Measurements from ENCODE around the gene UMPS.

The UMPS gene

DNA sequence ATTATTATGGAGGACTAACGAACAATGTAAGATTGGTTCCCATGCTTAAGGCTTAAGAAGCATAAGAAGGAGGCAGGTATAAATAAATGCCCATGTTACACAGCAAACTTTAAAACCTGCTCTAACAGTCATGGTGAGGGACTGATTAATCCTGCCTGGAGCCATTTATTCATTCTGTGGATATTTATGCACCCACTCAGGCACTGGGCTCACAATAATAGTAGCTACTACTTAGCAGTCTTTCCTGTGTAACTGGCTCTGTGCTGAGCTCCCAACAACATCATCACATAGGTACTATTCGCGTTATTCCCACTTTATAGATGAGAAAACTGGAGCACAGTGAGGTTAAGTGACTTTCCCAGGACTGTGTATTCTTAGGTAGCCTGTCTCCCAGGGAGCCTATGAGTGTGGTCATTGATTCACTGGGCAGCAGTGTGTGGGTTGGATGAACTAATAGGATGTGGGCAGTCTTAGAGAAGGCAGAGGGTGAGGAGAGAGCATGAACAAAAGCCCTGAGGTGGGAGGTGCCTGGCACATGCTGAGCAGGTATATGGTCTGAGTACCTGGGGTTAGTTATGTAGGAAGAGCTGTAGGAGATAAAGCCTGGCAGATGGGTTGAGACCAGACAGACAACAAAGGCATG is 44.1 kb upstream of the UMPS start:
- TF ChIP-seq, protein P1, sequence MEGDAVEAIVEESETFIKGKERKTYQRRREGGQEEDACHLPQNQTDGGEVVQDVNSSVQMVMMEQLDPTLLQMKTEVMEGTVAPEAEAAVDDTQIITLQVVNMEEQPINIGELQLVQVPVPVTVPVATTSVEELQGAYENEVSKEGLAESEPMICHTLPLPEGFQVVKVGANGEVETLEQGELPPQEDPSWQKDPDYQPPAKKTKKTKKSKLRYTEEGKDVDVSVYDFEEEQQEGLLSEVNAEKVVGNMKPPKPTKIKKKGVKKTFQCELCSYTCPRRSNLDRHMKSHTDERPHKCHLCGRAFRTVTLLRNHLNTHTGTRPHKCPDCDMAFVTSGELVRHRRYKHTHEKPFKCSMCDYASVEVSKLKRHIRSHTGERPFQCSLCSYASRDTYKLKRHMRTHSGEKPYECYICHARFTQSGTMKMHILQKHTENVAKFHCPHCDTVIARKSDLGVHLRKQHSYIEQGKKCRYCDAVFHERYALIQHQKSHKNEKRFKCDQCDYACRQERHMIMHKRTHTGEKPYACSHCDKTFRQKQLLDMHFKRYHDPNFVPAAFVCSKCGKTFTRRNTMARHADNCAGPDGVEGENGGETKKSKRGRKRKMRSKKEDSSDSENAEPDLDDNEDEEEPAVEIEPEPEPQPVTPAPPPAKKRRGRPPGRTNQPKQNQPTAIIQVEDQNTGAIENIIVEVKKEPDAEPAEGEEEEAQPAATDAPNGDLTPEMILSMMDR (IDR thresholded peaks at IDR 0.05; ENCODE audit: control insufficient read depth, extremely low read depth, insufficient read depth): no peak
- H3K4me3 ChIP-seq (ENCODE audit: low read depth, low read length): no peak overlapping the region
- no peak for DNase-seq (ENCODE audit: low read depth)

DNA sequence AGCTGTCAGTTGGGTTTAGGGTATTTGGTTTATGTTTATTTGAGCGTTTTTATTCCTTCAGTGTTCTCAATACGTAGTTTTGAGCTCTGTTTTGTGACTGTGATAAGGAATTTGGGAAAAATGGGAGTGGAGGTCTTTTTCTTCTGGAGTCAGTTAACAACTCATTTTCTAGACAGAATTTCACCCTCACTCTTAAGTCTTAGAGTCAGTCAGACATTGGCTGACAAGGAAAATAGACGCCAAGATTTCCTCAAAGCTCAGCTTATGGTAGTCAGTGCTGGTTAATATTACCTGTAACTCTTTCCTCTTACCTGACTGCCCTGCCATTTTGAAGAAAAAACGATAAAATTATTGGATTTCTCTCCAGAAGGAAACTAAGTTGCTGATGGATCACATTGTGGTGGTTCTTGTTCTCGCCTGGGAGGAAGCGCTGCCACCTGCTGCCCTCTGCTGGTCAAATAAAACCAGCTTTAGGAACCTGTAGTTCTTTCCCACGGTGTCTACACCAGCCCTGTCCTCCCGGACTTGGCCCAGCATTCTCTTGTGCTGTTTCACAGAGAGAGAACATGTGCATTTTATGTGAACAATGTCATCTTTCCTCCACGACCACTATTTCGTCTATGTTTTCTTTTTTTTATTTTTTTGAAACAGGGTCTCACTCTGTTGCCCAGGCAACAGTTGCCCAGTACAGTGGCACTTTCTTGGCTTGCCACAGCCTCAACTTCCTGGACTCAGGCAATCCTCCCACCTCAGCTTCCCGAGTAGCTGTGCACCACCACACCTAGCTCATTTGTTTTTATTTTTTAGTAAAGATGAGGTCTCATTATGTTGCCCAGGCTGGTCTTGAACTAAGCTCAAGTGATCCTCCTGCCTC is 41.4 kb upstream of the UMPS start:
- peak; percentile 56 for DNase-seq (ENCODE audit: low read depth)
- TF ChIP-seq, protein P1 (IDR thresholded peaks at IDR 0.05; ENCODE audit: control insufficient read depth, extremely low read depth, insufficient read depth): peak; percentile 83

DNA sequence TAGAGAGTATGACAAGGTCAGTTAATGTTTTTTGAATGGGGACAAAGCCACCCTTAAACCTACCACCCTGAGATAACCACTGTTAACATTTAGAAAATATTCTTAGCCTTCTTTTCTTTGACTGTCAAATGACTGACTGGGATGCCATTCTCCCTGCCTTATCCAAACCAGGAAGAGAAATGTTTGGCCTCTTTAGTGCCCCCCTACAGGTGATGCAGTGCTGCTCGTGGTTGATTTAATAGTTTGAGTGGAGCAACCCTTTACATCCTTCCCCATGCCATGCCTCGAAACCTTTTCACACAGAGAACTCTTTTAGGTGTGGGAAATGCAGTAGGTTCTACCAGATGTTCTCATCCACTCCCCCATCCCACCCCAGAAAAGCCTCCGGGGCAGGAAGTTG is 38.7 kb upstream of the UMPS start:
- no peak for DNase-seq (ENCODE audit: low read depth)
- H3K4me3 ChIP-seq (ENCODE audit: low read depth, low read length): no peak overlapping the region
- TF ChIP-seq, protein P1 (IDR thresholded peaks at IDR 0.05; ENCODE audit: control insufficient read depth, extremely low read depth, insufficient read depth): no peak

More for the DNA sequence above, 41.4 kb upstream of the UMPS start:
- no peak overlapping the region for H3K4me3 ChIP-seq (ENCODE audit: low read depth, low read length)

DNA sequence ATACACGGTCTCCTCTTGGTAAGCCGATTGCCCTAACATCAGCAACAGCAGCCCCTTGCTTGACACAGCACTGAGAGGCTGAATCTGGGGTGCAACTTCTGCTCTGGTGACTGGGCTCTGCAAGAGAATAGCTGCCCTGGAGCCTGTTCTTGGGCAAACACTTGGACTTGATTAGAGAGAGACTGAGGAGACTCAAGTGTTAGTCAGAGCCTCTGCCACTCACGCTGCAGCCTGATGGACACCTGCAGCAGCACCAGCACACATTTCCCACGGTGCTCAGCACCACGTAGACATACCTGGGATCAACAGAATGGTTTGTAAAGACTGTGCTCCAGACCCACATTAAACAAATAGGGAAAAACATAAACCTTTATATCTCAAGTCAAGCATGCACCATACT is 35.8 kb upstream of the UMPS start:
- TF ChIP-seq, protein P1 (IDR thresholded peaks at IDR 0.05; ENCODE audit: control insufficient read depth, extremely low read depth, insufficient read depth): no peak
- H3K4me3 ChIP-seq (ENCODE audit: low read depth, low read length): no peak overlapping the region
- no peak for DNase-seq (ENCODE audit: low read depth)

DNA sequence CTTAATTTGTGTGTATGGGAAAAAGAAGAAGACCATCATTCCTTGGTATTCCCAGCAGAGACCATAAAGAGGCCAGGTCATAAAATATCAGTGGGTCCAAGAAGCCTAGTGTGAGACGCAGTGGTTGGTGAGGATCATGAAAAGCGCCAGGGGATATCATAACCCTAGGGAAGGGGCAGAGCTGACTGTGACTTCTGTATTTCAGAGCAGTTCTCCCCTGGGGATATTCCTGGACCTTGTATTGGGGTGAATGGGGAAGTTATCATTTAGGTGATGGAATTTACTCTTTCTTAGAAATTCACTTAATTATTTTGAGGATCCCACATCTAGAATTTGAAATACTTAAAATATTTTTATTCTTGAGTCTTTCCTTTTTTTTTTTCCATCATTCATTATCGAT is 34.9 kb upstream of the UMPS start:
- no peak overlapping the region for H3K4me3 ChIP-seq (ENCODE audit: low read depth, low read length)
- DNase-seq (ENCODE audit: low read depth): no peak
- TF ChIP-seq, protein P1 (IDR thresholded peaks at IDR 0.05; ENCODE audit: control insufficient read depth, extremely low read depth, insufficient read depth): no peak

DNA sequence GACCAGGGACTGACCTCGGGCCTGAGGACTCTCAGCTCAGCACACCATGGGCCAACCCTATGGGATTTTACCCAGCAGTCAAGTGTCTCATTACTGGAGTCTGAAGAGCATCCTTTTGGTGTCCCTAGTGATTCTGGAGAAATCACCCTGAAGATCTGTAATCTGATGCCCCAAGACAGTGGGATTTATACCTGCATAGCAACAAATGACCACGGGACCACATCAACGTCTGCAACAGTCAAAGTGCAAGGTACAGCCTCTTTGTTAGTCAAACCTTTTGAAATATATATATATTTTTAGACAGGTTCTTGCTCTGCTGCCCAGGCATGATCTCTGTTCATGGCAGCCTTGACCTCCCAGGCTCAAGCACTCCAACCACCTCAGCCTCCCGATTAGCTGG is 34.2 kb upstream of the UMPS start:
- TF ChIP-seq, protein P1 (IDR thresholded peaks at IDR 0.05; ENCODE audit: control insufficient read depth, extremely low read depth, insufficient read depth): no peak
- H3K4me3 ChIP-seq (ENCODE audit: low read depth, low read length): no peak overlapping the region
- no peak for DNase-seq (ENCODE audit: low read depth)
